MM.1S (cell line): ENCODE measurements around the gene PCGF5.

ENCODE experiments used
- EZH2 ChIP-seq: fragments of 300-600 bp; sonication (generic); optimal IDR thresholded peaks from 2 replicates; pipeline ENCODE3; 2017; ENCODE audit warnings: low read depth, mild to moderate bottlenecking, antibody characterized with exemption, low read length, mixed read lengths
- TF ChIP-seq, protein P1 (sequence below): fragments of 300-600 bp; sonication (generic); IDR thresholded peaks from 2 replicates; pipeline ENCODE4 v1.5.1; 2016; ENCODE audit warnings: antibody characterized with exemption, low read length, mixed read lengths

DNA sequence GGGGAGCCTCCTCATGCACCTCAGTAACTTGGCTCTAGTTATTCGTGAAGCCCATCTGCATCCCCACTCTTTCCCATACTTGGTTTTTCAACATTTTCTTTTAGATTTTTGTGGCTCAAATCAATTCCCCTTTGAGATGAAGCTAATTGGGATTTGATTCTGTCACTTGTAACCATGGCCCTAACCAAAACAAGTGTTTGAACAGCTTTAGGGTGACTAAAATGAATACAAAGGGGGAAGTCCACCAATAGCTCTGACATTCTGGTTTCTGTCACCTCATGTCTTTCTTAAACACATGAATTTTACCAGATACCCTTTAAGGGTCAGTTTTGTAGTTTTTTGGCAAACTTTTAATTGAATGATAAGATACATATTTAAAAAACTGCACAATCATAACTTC lies 87.0 kb downstream of the PCGF5 start:
- TF ChIP-seq, protein P1, sequence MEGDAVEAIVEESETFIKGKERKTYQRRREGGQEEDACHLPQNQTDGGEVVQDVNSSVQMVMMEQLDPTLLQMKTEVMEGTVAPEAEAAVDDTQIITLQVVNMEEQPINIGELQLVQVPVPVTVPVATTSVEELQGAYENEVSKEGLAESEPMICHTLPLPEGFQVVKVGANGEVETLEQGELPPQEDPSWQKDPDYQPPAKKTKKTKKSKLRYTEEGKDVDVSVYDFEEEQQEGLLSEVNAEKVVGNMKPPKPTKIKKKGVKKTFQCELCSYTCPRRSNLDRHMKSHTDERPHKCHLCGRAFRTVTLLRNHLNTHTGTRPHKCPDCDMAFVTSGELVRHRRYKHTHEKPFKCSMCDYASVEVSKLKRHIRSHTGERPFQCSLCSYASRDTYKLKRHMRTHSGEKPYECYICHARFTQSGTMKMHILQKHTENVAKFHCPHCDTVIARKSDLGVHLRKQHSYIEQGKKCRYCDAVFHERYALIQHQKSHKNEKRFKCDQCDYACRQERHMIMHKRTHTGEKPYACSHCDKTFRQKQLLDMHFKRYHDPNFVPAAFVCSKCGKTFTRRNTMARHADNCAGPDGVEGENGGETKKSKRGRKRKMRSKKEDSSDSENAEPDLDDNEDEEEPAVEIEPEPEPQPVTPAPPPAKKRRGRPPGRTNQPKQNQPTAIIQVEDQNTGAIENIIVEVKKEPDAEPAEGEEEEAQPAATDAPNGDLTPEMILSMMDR, result no peak
- no peak for TF ChIP-seq EZH2
